ENCODE data around the gene SCN1B. TPM values are rescaled to one million over a fixed set of nuclear protein-coding genes. Genes with fewer than 3 reads are reported as not detected.

SCN1B gene
- total RNA-seq, 2 experiments from 2014 or later, result 0.43 to 0.50 TPM

DNA sequence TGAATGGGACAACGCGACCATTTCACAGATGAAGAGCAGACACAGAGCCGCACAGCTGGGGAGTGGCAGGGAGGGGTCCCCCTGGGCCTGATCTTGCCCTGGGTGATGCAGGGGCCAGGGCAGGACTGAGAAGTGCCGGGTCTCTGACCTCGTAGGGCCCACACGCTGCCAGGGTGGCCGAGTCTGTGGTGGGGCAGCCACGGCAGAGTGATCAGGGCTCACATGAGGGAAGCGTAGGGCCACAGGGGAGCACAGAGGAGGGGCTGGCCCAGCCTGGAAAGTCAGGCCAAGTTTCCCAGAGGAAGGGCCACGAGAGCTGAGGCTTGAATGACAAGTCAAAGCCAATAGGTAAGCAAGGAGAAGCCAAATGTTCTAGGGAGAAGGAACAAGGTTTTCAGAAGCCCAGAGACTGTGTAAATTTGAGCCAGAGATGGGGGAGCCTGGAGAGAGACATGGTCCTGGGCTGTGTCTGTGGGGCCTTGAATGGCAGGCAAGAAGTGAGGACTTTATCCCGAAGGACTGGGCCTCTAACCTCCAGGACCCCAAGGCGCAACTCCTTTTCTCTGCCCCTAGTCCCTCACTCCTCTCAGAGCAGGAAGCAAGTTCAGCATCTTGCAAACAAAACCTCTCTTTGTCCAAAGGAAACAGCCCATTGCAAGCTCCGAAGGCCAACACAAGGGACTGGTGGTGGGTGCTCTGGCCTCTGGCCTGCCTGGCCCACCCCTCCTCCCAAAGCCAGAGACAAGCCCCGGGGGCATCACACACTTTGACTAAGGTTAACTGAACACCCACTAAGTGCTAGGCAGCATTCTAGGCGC, 53.6 kb downstream of the SCN1B start:
- no peak overlapping the region for H3K4me3 Mint-ChIP-seq
- CTCF ChIA-PET, result no interaction called here
- no peaks in the 10 kb centered on the region for H3K9me3 Mint-ChIP-seq
- H3K4me1 Mint-ChIP-seq, result no peaks in the 10 kb centered on the region
- H3K36me3 Mint-ChIP-seq (ENCODE audit: low read depth), result no peaks in the 10 kb centered on the region
- DNase-seq, result no peak
- POLR2A ChIA-PET, result no interaction called here
- H3K27me3 Mint-ChIP-seq, result peaks cover 4% of the 10 kb centered on the region
- no peak overlapping the region for H3K27ac Mint-ChIP-seq

GRCh38 chr19:35084509-35084762, 54.2 kb downstream of the SCN1B start:
- H3K9me3 Mint-ChIP-seq, result no peaks in the 10 kb centered on the region
- peaks cover 1% of the 10 kb centered on the region for H3K27me3 Mint-ChIP-seq
- DNase-seq, result no peak
- H3K27ac Mint-ChIP-seq, result no peak overlapping the region
- POLR2A ChIA-PET, result no interaction called here
- H3K4me1 Mint-ChIP-seq, result no peaks in the 10 kb centered on the region
- H3K4me3 Mint-ChIP-seq, result no peak overlapping the region
- CTCF ChIA-PET, result no interaction called here
- no peaks in the 10 kb centered on the region for H3K36me3 Mint-ChIP-seq (ENCODE audit: low read depth)

GRCh38 chr19:35085947-35086346, 55.7 kb downstream of the SCN1B start:
- Mint-ChIP-seq H3K4me1 (no peaks in the 10 kb centered on the region), H3K36me3 (ENCODE audit: low read depth) (no peaks in the 10 kb centered on the region), H3K27me3 (peaks cover 5% of the 10 kb centered on the region), H3K9me3 (no peaks in the 10 kb centered on the region), H3K27ac (no peak overlapping the region), H3K4me3 (no peak overlapping the region)
- POLR2A ChIA-PET, result interaction anchor here (1.7 kb wide), 1 partner anchor 10 kb away, joined by 4 read pairs; no protein-coding TSS in a partner anchor
- CTCF ChIA-PET, result no interaction called here
- no peak for DNase-seq

- Mint-ChIP-seq H3K9me3 (no peaks in the 10 kb centered on the region), H3K36me3 (ENCODE audit: low read depth) (no peaks in the 10 kb centered on the region), H3K4me3 (no peak overlapping the region), H3K27me3 (peaks cover 5% of the 10 kb centered on the region), H3K4me1 (no peaks in the 10 kb centered on the region), H3K27ac (no peak overlapping the region)
- ChIA-PET CTCF (interaction anchor here (1.4 kb wide), 1 partner anchor 20 kb away, joined by 5 read pairs; no protein-coding TSS in a partner anchor), POLR2A (interaction anchor here (1.7 kb wide), 1 partner anchor 10 kb away, joined by 4 read pairs; no protein-coding TSS in a partner anchor)
- no peak for DNase-seq
Observed at GRCh38 chr19:35086455-35086854, 56.2 kb downstream of the SCN1B start.

DNA sequence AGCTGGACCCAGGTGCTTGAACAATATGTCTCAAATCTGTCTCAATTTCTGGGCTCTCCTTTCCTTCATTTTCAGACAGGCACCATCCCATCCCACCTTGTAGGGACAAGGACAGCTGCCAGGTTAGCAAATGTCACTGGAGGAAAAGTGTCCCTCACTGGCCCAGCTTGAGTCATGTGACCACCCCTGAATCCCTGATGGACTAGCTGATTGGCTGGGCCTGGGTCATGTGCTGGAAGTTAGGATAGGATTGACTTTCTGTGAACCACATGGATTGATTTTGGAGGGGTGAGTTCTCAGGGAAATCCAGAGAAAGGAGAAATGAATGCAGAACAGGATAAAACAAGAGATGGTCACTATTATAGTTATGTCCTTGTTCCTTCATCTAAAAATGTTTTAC, 57.1 kb downstream of the SCN1B start:
- ChIA-PET POLR2A (interaction anchor here (1.7 kb wide), 1 partner anchor 9 kb away, joined by 4 read pairs; no protein-coding TSS in a partner anchor), CTCF (interaction anchor here (1.4 kb wide), 1 partner anchor 21 kb away, joined by 5 read pairs; no protein-coding TSS in a partner anchor)
- Mint-ChIP-seq H3K27ac (no peak overlapping the region), H3K4me3 (no peak overlapping the region), H3K9me3 (no peaks in the 10 kb centered on the region), H3K4me1 (no peaks in the 10 kb centered on the region), H3K27me3 (peaks cover 5% of the 10 kb centered on the region), H3K36me3 (ENCODE audit: low read depth) (no peaks in the 10 kb centered on the region)
- no peak for DNase-seq

DNA sequence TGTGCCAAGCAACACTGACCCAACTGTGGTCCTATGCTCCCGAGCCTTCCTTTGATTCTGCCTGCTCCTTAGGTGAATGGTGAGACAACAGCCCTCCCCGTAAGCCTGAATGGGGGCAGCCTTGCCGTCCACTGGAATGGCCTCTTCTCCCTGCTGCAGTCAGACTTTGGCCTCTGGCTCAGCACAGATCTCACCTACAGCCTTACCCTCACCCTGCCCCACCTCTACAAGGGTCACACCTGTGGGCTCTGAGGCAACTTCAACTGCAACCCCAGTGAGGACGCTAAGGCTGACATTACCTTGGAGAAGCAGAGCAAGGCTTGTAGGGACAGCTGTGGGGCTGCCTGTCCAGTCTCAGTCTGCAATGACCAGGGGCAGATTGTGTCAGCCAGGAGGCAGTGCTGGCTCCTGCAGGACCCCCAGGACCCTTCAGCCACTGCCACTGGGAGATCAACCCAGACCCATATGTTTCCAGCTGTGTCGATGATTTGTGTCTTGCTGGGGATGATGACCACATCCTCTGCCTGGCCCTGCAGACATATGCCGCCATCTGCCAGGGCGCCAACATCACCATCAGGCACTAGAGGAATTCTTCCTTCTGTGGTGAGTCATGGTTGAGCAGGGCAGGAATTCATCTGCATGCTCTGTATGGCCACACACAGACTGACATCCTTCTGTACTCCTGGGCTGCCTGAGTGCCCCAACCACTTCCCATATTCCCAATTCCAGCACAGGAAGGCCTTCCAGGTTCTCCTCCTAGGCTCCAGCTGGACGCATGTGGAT, 58.1 kb downstream of the SCN1B start:
- CTCF ChIA-PET, result no interaction called here
- Mint-ChIP-seq H3K4me1 (no peaks in the 10 kb centered on the region), H3K9me3 (no peaks in the 10 kb centered on the region)

GRCh38 chr19:35089554-35089953, 59.3 kb downstream of the SCN1B start:
- H3K27me3 Mint-ChIP-seq, result peaks cover 5% of the 10 kb centered on the region
- H3K27ac Mint-ChIP-seq, result no peak overlapping the region
- ChIA-PET CTCF (no interaction called here), POLR2A (no interaction called here)
- H3K4me1 Mint-ChIP-seq, result no peaks in the 10 kb centered on the region
- H3K36me3 Mint-ChIP-seq (ENCODE audit: low read depth), result no peaks in the 10 kb centered on the region
- no peaks in the 10 kb centered on the region for H3K9me3 Mint-ChIP-seq
- DNase-seq, result no peak
- H3K4me3 Mint-ChIP-seq, result no peak overlapping the region

More for the DNA sequence above, 58.1 kb downstream of the SCN1B start:
- Mint-ChIP-seq H3K27ac (no peak overlapping the region), H3K4me3 (no peak overlapping the region), H3K27me3 (peaks cover 5% of the 10 kb centered on the region), H3K36me3 (ENCODE audit: low read depth) (no peaks in the 10 kb centered on the region)
- POLR2A ChIA-PET, result no interaction called here
- no peak for DNase-seq

Other genes with a start within 250 kb of the SCN1B start
- 1 to 10 TPM; 2.8 to 3.1 TPM for gene ZNF30, start 103.6 kb upstream of the SCN1B start, total RNA-seq
- gene ZNF792, start 66.2 kb upstream of the SCN1B start, total RNA-seq, result 10 to 100 TPM; 18.3 to 18.9 TPM
- 100 to 1,000 TPM in 1 of 2 experiments, 10 to 100 TPM in 1; 98.2 to 106 TPM for gene GRAMD1A, start 30.1 kb upstream of the SCN1B start, total RNA-seq
- gene HPN, start 11.3 kb downstream of the SCN1B start, total RNA-seq, result not detected
- not detected for gene FXYD3, start 85.4 kb downstream of the SCN1B start, total RNA-seq
- gene LGI4, start 104.6 kb downstream of the SCN1B start, total RNA-seq, result under 1 TPM; 0.55 to 0.68 TPM
- gene FXYD1, start 108.4 kb downstream of the SCN1B start, total RNA-seq, result 1 to 10 TPM; 3.3 to 3.6 TPM
- 1 to 10 TPM; 8.3 to 8.8 TPM for gene FXYD7, start 112.8 kb downstream of the SCN1B start, total RNA-seq
- 100 to 1,000 TPM; 588 to 589 TPM for gene FXYD5, start 124.3 kb downstream of the SCN1B start, total RNA-seq
- gene FAM187B, start 198.3 kb downstream of the SCN1B start, total RNA-seq, result not detected
- 10 to 100 TPM; 13.2 to 13.3 TPM for gene LSR, start 218.5 kb downstream of the SCN1B start, total RNA-seq
- gene USF2, start 238.5 kb downstream of the SCN1B start, total RNA-seq, result 100 to 1,000 TPM; 164 to 172 TPM

All from activated CD4-positive, alpha-beta memory T cell treated with anti-CD3 and anti-CD28 coated beads, Interleukin-2, amount 10 ng/mL, durations not matched to agents 7 days and 5 days (primary cell).